ENCODE measurements around the gene ADPRHL1.
"Not testable (repeated sequence)": the region's sequence is repeated elsewhere in the genome, so short reads cannot be mapped to it uniquely, and the experiment has no call there.

The ADPRHL1 gene

GRCh38 chr13:113479179-113479578, 25.9 kb upstream of the ADPRHL1 start:
- DNase-seq (ENCODE audit: low read depth in 2 of 2) = no peak

GRCh38 chr13:113477724-113478123, 24.4 kb upstream of the ADPRHL1 start:
- no peak for DNase-seq (ENCODE audit: low read depth in 2 of 2)

- DNase-seq (ENCODE audit: low read depth in 2 of 2) = no peak
These were observed 23.5 kb upstream of the ADPRHL1 start for GRCh38 chr13:113476811-113477210.

GRCh38 chr13:113475911-113476310, 22.6 kb upstream of the ADPRHL1 start:
- no peak for DNase-seq (ENCODE audit: low read depth in 2 of 2)

- DNase-seq (ENCODE audit: low read depth in 2 of 2) = no peak
These were observed 22.0 kb upstream of the ADPRHL1 start for GRCh38 chr13:113475280-113475679.

- no peak for DNase-seq (ENCODE audit: low read depth in 2 of 2)
These were observed 20.9 kb upstream of the ADPRHL1 start for GRCh38 chr13:113474179-113474578.

- DNase-seq (ENCODE audit: low read depth in 2 of 2) = no peak
These were observed 19.2 kb upstream of the ADPRHL1 start for GRCh38 chr13:113472355-113473025.

- no peak for DNase-seq (ENCODE audit: low read depth in 2 of 2)
These were observed 18.6 kb upstream of the ADPRHL1 start for GRCh38 chr13:113471844-113472243.

GRCh38 chr13:113470635-113471163, 17.4 kb upstream of the ADPRHL1 start:
- not testable (repeated sequence) for DNase-seq (ENCODE audit: low read depth in 2 of 2)

GRCh38 chr13:113470073-113470472, 16.8 kb upstream of the ADPRHL1 start:
- DNase-seq (ENCODE audit: low read depth in 2 of 2) = no peak

GRCh38 chr13:113469582-113469981, 16.3 kb upstream of the ADPRHL1 start:
- DNase-seq (ENCODE audit: low read depth in 2 of 2) = no peak

GRCh38 chr13:113468472-113469201, 15.3 kb upstream of the ADPRHL1 start:
- DNase-seq (ENCODE audit: low read depth in 2 of 2) = no peak

GRCh38 chr13:113468029-113468428, 14.7 kb upstream of the ADPRHL1 start:
- DNase-seq (ENCODE audit: low read depth in 2 of 2) = no peak

- no peak for DNase-seq (ENCODE audit: low read depth in 2 of 2)
These were observed 13.1 kb upstream of the ADPRHL1 start for GRCh38 chr13:113466383-113466782.

GRCh38 chr13:113465300-113465699, 12.0 kb upstream of the ADPRHL1 start:
- no peak for DNase-seq (ENCODE audit: low read depth in 2 of 2)

GRCh38 chr13:113464476-113464875, 11.2 kb upstream of the ADPRHL1 start:
- DNase-seq (ENCODE audit: low read depth in 2 of 2) = no peak

- DNase-seq (ENCODE audit: low read depth in 2 of 2) = no peak
These were observed 7.9 kb upstream of the ADPRHL1 start for GRCh38 chr13:113461022-113461751.

GRCh38 chr13:113460599-113460998, 7.3 kb upstream of the ADPRHL1 start:
- DNase-seq (ENCODE audit: low read depth in 2 of 2) = no peak

GRCh38 chr13:113460064-113460555, 6.8 kb upstream of the ADPRHL1 start:
- no peak for DNase-seq (ENCODE audit: low read depth in 2 of 2)

- DNase-seq (ENCODE audit: low read depth in 2 of 2) = no peak
These were observed 5.2 kb upstream of the ADPRHL1 start for GRCh38 chr13:113458253-113459065.

- DNase-seq (ENCODE audit: low read depth in 2 of 2) = no peak
These were observed 4.2 kb upstream of the ADPRHL1 start for GRCh38 chr13:113457510-113457909.
